NCI-H526 (cell line): Measurements from ENCODE around the gene RAB13.

Source experiments
- DNase-seq, 2 experiments: peaks; one replicate each; lab custom pipeline; 2025; lab: John Stamatoyannopoulos, UW

The RAB13 gene

DNA sequence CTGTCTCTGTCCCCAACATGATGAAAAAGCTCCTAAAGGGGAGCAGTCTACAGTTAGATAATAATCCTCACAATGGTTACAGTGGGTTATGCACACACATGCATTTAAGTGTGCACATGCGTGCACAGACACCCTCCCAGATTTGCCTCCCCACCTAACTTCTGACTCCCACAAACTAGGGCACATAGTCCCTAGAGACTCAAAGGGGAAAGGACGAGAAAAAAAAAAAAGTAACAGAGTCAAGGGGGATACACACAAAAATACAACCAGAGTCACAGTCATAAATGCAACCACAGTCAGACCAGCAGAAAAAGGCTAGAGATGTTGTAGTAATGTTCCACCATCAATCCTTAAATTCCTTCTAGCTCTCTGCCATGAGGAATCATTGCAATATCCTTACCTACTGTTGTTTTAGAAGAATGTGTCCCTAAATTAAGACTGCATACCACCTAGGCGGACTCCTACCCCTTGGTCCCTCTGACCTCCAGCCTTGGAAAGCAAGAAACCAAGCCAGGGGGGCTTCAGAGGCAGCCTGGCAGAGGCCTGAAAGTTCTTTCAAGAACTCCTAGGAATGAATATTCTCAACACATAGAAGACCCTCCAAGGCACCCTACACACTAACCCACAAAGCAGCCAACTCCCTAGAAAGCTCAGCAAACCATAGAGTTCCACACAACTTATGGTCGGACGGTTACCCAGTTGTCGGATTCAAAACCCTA is 29.0 kb downstream of the RAB13 start:
- no peak for DNase-seq

DNA sequence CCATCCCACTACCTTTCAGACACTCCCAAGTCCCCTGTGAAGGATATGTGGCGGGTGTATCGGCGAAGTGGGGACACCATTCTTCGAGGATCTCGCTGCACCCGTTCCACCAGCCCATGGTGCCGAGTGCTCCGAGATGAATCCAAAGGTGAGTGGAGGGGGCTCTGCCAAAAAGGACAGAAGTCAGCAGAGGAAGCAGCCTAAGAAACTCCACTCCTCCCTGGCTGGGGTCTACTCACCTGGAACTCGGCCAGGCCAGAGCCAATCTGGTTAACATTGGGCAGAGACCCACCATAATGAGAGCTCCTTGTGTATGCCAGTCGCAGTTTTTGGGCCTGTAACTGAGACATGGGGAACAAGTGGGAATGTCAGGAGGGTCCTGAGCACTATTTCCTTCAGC is 31.3 kb downstream of the RAB13 start:
- no peak for DNase-seq

GRCh38 chr1:153953859-153954365 is 32.2 kb downstream of the RAB13 start:
- DNase-seq, result no peak

DNA sequence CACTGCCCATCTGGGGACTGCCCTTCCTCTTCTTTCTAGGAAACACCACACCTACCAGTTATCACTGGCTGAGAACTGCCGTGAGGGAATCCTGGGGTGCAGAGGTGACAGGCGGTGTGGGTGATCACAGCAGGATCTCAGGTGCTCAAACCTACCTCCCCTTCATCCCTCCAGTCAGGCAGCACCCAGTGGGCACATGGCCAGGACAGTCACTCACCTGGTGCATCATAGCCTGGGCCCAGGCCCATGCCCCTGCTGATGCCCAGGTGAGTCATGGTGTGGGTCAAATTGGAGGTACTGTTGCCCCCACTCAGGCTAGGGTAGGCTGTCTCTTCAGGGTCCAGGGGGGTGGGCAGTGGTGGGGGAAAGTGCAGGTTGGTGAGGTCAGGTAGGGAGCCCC is 34.3 kb downstream of the RAB13 start:
- no peak for DNase-seq

GRCh38 chr1:153951183-153951582 is 35.0 kb downstream of the RAB13 start:
- no peak for DNase-seq

DNA sequence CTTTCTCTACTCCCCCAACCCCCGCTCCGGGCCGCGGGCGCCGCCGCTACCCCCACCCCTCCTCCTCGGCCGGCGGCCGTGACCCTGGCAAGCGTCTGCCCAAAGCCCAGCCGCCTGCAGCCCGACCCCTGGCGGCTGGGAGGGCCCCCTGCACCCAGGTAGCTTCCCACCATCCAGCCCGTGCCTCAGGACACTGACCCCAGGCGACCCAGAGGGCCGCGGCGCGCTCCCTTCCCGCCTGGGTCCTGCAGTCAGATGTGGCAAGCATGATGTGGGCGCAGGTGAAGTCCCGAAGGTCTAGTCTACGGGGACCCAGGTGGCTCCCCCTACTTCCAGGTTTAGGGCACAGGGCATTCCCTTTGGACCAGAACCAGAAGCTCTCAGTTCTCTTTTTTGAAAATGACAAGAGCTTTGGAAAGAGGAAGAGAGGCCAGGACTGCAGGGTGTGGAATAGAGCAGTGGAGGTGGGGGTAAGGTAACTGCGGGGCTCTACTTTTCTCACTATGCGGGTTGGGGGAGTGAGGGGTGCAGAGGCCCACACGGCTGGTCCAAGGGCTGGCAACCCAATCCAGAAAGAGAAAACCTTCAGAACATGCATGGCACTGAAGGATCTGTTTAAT is 39.4 kb downstream of the RAB13 start, which contains the start of gene DENND4B:
Gene DENND4B, minus strand, starts transcription at position 97 of the 620 bp plus-strand sequence. CDS start 2,344 bp downstream, outside the sequence.
- peak; percentile 70 to 97 for DNase-seq

- DNase-seq, result peak; percentile 73 to 91
Observed at GRCh38 chr1:153945795-153946621, 40.1 kb downstream of the RAB13 start.

- DNase-seq, result peak; percentile 73
Observed at GRCh38 chr1:153945131-153945794, 40.9 kb downstream of the RAB13 start.

GRCh38 chr1:153944827-153945117 is 41.4 kb downstream of the RAB13 start:
- no peak for DNase-seq

- DNase-seq, result no peak
Observed at GRCh38 chr1:153944005-153944826, 41.9 kb downstream of the RAB13 start.

- DNase-seq, result no peak
Observed at GRCh38 chr1:153942766-153943549, 43.2 kb downstream of the RAB13 start.

DNA sequence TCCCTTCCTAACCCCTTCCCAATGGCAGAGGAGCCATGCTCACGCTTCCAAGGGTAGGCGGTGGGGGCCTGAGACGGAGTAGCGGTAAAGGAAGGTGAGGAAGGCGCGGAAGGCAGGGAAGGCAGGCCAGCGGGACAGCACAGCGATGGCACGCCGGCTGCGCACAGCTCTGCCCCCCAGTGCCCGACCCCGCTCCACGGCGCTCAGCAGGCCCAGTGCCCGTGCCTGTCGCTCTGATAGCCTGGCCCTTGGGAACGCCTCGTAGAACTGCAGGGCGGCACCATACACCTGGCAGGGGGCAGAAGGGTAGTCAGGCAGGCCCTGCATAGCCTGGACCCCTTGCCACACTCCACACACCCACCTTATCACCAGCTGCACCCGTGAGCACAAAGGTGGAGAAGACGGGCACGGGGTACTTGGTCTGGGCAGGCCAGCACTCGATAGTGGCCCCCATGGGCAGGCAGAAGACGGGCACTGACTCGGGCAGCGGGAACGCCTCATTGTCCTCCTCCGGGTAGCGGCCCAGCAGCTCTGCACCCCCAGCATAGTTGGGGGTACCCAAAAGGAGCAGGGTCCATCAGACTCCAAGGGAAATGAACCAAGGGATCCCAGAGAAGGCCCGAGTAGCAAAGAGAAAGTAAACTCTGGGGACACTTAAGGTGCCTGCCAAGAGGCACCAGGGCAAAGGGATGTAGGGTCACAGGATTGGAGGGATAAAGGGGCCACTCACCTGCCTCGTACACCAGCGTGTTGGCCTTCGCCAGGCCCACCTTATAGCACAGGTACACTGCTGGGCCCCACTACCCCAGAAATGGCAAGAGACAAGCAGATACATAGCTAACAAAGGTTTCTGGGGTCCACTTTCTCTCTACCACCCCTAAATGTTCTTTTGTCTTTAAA is 44.1 kb downstream of the RAB13 start:
- DNase-seq, result no peak

- DNase-seq, result no peak
Observed at GRCh38 chr1:153940756-153941155, 45.4 kb downstream of the RAB13 start.

- no peak for DNase-seq
Observed at GRCh38 chr1:153939476-153939875, 46.7 kb downstream of the RAB13 start.

- no peak for DNase-seq
Observed at GRCh38 chr1:153938996-153939395, 47.1 kb downstream of the RAB13 start.

DNA sequence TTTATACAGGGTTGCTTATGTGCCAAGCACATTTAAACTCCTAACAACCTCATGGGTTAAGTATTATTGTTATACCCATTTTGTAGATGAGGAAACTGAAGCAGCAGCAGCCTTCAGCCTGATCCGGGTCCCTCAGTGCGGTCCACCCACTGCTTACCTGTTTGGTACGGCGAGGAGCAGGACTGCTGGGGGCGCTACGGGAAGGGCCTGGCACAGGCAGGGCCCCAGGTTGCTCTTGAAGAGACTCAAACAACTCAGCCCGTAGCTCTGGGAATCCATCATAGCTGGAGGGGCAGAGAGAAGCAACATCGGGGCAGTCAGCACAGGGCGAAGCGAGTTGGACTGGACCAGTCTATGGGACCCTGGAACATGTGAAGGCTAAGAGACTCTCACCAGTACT is 48.8 kb downstream of the RAB13 start:
- no peak for DNase-seq

GRCh38 chr1:153936011-153936802 is 49.9 kb downstream of the RAB13 start:
- DNase-seq, result no peak

GRCh38 chr1:153934746-153935145 is 51.4 kb downstream of the RAB13 start:
- DNase-seq, result no peak

DNA sequence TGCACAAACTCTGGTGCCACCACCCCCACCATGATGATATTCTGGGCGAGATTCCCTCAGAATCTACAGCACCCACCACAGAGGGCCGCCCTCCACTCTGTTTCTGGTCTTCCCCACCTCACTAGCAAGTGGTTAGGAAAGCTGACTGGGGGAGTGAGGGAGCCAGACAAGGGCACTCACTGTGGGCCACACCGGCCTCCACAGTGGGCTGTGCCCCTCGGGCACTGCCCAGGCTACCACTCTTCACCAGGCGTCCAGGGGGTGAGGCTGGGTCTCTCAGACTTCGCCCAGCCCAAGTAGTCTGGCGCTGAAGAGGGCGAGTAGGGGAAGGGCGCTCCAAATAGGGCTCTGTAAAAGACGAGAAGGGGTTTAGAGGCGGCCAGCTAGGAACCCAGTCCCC is 52.2 kb downstream of the RAB13 start:
- no peak for DNase-seq
